CD14-positive monocyte (primary cell): ENCODE measurements around the gene PLA2G6. TPM values are rescaled to one million over a fixed set of nuclear protein-coding genes. Genes with fewer than 3 reads are reported as not detected.

Experiments
- DNase-seq, 3 donors: peaks; one replicate each; pipeline ENCODE4 v3.0.0-alpha.2; 2011 to 2022
- H2AFZ ChIP-seq: 2 replicates; pipeline ENCODE4 v1.6.0; 2012; ENCODE audit warnings: mild to moderate bottlenecking, low read depth, low read length, inconsistent platforms; ENCODE audit not compliant: insufficient read depth, poor library complexity, severe bottlenecking
- H3K27ac ChIP-seq, 2 donors: 1 replicate in 1 of 2; 2 replicates in 1 of 2; pipeline ENCODE4 v1.5.1; 2012 to 2013; ENCODE audit warnings: low read length in 2 of 2, control low read depth in 1 of 2, inconsistent platforms in 1 of 2, low read depth in 1 of 2, mild to moderate bottlenecking in 1 of 2
- H3K27me3 ChIP-seq, 2 donors: one replicate each; pipeline versions ENCODE4 v1.6.0 to v1.6.1; 2011 to 2013; ENCODE audit warnings: low read length in 2 of 2; ENCODE audit not compliant: control insufficient read depth in 2 of 2, insufficient read depth in 2 of 2
- H3K36me3 ChIP-seq, 2 donors: replicated peaks in 1 of 2; 1 replicate in 1 of 2; 2 replicates in 1 of 2; pipeline versions ENCODE4 v1.5.1 to v1.6.1; 2012 to 2013; ENCODE audit warnings: low read length in 2 of 2, control low read depth in 1 of 2, inconsistent platforms in 1 of 2, mild to moderate bottlenecking in 1 of 2; ENCODE audit not compliant: insufficient read depth in 2 of 2, control insufficient read depth in 1 of 2
- H3K4me1 ChIP-seq, 2 donors: 1 replicate in 1 of 2; 2 replicates in 1 of 2; pipeline versions ENCODE4 v1.5.1 to v1.6.1; 2012 to 2013; ENCODE audit warnings: low read length in 2 of 2, control low read depth in 1 of 2, inconsistent platforms in 1 of 2, mild to moderate bottlenecking in 1 of 2, moderate library complexity in 1 of 2; ENCODE audit not compliant: insufficient read depth in 2 of 2, control insufficient read depth in 1 of 2
- H3K4me2 ChIP-seq: replicated peaks from 2 replicates; pipeline ENCODE3; 2012; ENCODE audit warnings: low read length, moderate library complexity, mild to moderate bottlenecking; ENCODE audit not compliant: poor library complexity, severe bottlenecking; ENCODE audit errors: extremely low read depth
- H3K4me3 ChIP-seq, 3 experiments: fragments of 200-600 bp in 1 of 3; sonication (generic) in 1 of 3; replicated peaks in 1 of 3; 1 replicate in 2 of 3; 2 replicates in 1 of 3; pipeline ENCODE4 v1.5.1; 2011 to 2013; ENCODE audit warnings: low read length in 3 of 3, mild to moderate bottlenecking in 3 of 3, control low read depth in 2 of 3, low read depth in 2 of 3, inconsistent platforms in 1 of 3, moderate library complexity in 1 of 3
- H3K79me2 ChIP-seq: 2 replicates; pipeline ENCODE4 v1.6.0; 2012; ENCODE audit warnings: mild to moderate bottlenecking, control low read depth, inconsistent platforms, low read length, moderate library complexity; ENCODE audit not compliant: insufficient read depth
- H3K9ac ChIP-seq: 2 replicates; pipeline ENCODE4 v1.6.0; 2017; ENCODE audit warnings: low read length, mild to moderate bottlenecking; ENCODE audit not compliant: insufficient read depth, poor library complexity, severe bottlenecking
- H3K9me3 ChIP-seq, 2 donors: replicated peaks in 1 of 2; 1 replicate in 1 of 2; 2 replicates in 1 of 2; pipeline versions ENCODE4 v1.5.1 to v1.6.1; 2012 to 2013; ENCODE audit warnings: low read length in 2 of 2, control low read depth in 1 of 2; ENCODE audit not compliant: control insufficient read depth in 1 of 2, insufficient read depth in 1 of 2
- H4K20me1 ChIP-seq: 2 replicates; pipeline ENCODE4 v1.6.0; 2012; ENCODE audit warnings: mild to moderate bottlenecking, low read length, control low read depth, moderate library complexity; ENCODE audit not compliant: insufficient read depth
- H3K27ac Mint-ChIP-seq, 7 donors: one replicate each; pipeline ENCODE4 v1.8.0; 2020; ENCODE audit warnings: mild to moderate bottlenecking in 7 of 7, mixed read lengths in 7 of 7, moderate library complexity in 6 of 7, inconsistent platforms in 2 of 7
- H3K27me3 Mint-ChIP-seq, 3 donors: one replicate each; pipeline ENCODE4 v1.8.0; 2021 to 2022; ENCODE audit warnings: low read depth in 3 of 3, mild to moderate bottlenecking in 3 of 3, mixed read lengths in 3 of 3, moderate library complexity in 3 of 3, inconsistent platforms in 1 of 3
- H3K36me3 Mint-ChIP-seq, 2 donors: one replicate each; pipeline ENCODE4 v1.8.0; 2020; ENCODE audit warnings: mixed read lengths in 2 of 2, inconsistent platforms in 1 of 2, mild to moderate bottlenecking in 1 of 2
- H3K4me1 Mint-ChIP-seq: one replicate; pipeline ENCODE4 v1.8.0; 2020; ENCODE audit warnings: mild to moderate bottlenecking, mixed read lengths
- H3K4me3 Mint-ChIP-seq, 2 donors: one replicate each; pipeline ENCODE4 v1.8.0; 2020; ENCODE audit warnings: mild to moderate bottlenecking in 2 of 2, mixed read lengths in 2 of 2, moderate library complexity in 1 of 2
- H3K9me3 Mint-ChIP-seq, 7 donors: one replicate each; pipeline ENCODE4 v1.8.0; 2020 to 2022; ENCODE audit warnings: mixed read lengths in 7 of 7, mild to moderate bottlenecking in 6 of 7, moderate library complexity in 6 of 7, inconsistent platforms in 2 of 7
- WGBS: methylation state at CpG from one replicate; pipeline ENCODE4 v1.1.5; 2013; ENCODE audit warnings: missing lambda C conversion rate; ENCODE audit not compliant: insufficient coverage; 5-methylcytosine and 5-hydroxymethylcytosine counted together
- intact Hi-C, 2 donors: fragments of 100-400 bp; cut with micrococcal nuclease; formaldehyde crosslinking; loops; one replicate each; pipeline versions ENCODE4 v1.15.0 to v1.15.1; 2023
- polyA plus RNA-seq, 3 donors: library from polyadenylated mRNA; depleted of rRNA in 1 of 3; unstranded in 2 of 3; stranded (reverse) in 1 of 3; fragments of 300-500 nt in 2 of 3; fragments of >200 nt in 1 of 3; fragmentation: Illumina TruSeq in 2 of 3; gene quantifications; 1 replicate in 2 of 3; 2 replicates in 1 of 3; pipeline ENCODE4 v1.2.3, GENCODE V29; 2012 to 2021
- TF ChIP-seq, protein P1 (sequence below): fragments of 200-600 bp; IDR thresholded peaks from one replicate; pipeline ENCODE4 v1.8.0; 2022; ENCODE audit warnings: antibody characterized with exemption, mild to moderate bottlenecking

PLA2G6 gene
- polyA plus RNA-seq, 3 donors: 0.43 to 8.3 (median 0.62) TPM

GRCh38 chr22:38075105-38075825, 106.4 kb downstream of the PLA2G6 start:
- Mint-ChIP-seq H3K4me3 (no peak overlapping the region), H3K36me3 (peaks cover 27 to 43% of the 10 kb centered on the region in 2 donors), H3K27ac (no peak overlapping the region), H3K9me3 (peaks cover 0 to 2% (median 0%) of the 10 kb centered on the region in 7 donors), H3K27me3 (peaks cover 7 to 11% (median 11%) of the 10 kb centered on the region in 3 donors), H3K4me1 (no peaks in the 10 kb centered on the region)
- H3K27me3 ChIP-seq: peaks cover 0 to 9% of the 10 kb centered on the region in 2 donors
- peaks cover 35 to 40% of the 10 kb centered on the region in 2 donors for H3K36me3 ChIP-seq
- no peak for DNase-seq
- no peak overlapping the region for H3K4me3 ChIP-seq
- 96% methylated on average over 21 of the region's 32 CpGs for WGBS
- TF ChIP-seq, protein P1, sequence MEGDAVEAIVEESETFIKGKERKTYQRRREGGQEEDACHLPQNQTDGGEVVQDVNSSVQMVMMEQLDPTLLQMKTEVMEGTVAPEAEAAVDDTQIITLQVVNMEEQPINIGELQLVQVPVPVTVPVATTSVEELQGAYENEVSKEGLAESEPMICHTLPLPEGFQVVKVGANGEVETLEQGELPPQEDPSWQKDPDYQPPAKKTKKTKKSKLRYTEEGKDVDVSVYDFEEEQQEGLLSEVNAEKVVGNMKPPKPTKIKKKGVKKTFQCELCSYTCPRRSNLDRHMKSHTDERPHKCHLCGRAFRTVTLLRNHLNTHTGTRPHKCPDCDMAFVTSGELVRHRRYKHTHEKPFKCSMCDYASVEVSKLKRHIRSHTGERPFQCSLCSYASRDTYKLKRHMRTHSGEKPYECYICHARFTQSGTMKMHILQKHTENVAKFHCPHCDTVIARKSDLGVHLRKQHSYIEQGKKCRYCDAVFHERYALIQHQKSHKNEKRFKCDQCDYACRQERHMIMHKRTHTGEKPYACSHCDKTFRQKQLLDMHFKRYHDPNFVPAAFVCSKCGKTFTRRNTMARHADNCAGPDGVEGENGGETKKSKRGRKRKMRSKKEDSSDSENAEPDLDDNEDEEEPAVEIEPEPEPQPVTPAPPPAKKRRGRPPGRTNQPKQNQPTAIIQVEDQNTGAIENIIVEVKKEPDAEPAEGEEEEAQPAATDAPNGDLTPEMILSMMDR: no peak
- no peak overlapping the region for H2AFZ ChIP-seq
- H3K9me3 ChIP-seq: no peaks in the 10 kb centered on the region
- no peak overlapping the region for H3K9ac ChIP-seq
- H3K4me1 ChIP-seq: no peaks in the 10 kb centered on the region
- H3K4me2 ChIP-seq: no peak overlapping the region
- intact Hi-C loops: no loop called here
- H3K79me2 ChIP-seq: no peaks in the 10 kb centered on the region
- H3K27ac ChIP-seq: no peak overlapping the region
- H4K20me1 ChIP-seq: no peaks in the 10 kb centered on the region

GRCh38 chr22:38074181-38075104, 107.2 kb downstream of the PLA2G6 start:
- H3K4me2 ChIP-seq: no peak overlapping the region
- intact Hi-C loops: loop anchor here in 1 of 2 donors (5.0 kb wide), 1 partner anchor 38 kb away; the partner anchor contains the start of gene BAIAP2L2
- no peaks in the 10 kb centered on the region for H4K20me1 ChIP-seq
- no peaks in the 10 kb centered on the region for H3K4me1 ChIP-seq
- Mint-ChIP-seq H3K27ac (no peak overlapping the region), H3K27me3 (peaks cover 1 to 7% (median 3%) of the 10 kb centered on the region in 3 donors), H3K4me1 (no peaks in the 10 kb centered on the region), H3K9me3 (peaks cover 0 to 2% (median 0%) of the 10 kb centered on the region in 7 donors), H3K4me3 (no peak overlapping the region), H3K36me3 (peaks cover 30 to 51% of the 10 kb centered on the region in 2 donors)
- H2AFZ ChIP-seq: no peak overlapping the region
- H3K27me3 ChIP-seq: peaks cover 0 to under 1% of the 10 kb centered on the region in 2 donors
- no peak overlapping the region for H3K9ac ChIP-seq
- H3K9me3 ChIP-seq: no peaks in the 10 kb centered on the region
- H3K36me3 ChIP-seq: peaks cover 43 to 45% of the 10 kb centered on the region in 2 donors
- no peak for DNase-seq
- H3K79me2 ChIP-seq: no peaks in the 10 kb centered on the region
- WGBS: 95% methylated on average over 37 of the region's 47 CpGs
- no peak overlapping the region for H3K27ac ChIP-seq
- TF ChIP-seq, protein P1: no peak
- H3K4me3 ChIP-seq: no peak overlapping the region
